HG02798 (cell line): ENCODE measurements around the gene NKAPD1.
"Not testable (repeated sequence)": the region's sequence is repeated elsewhere in the genome, so short reads cannot be mapped to it uniquely, and the experiment has no call there.

Source experiments
- ATAC-seq: cut with Tn5 transposase; IDR thresholded peaks from one replicate; pipeline ENCODE4 v1.9.1; 2021; ENCODE audit warnings: mild to moderate bottlenecking; ENCODE audit not compliant: unreplicated experiment, poor library complexity

Gene NKAPD1

DNA sequence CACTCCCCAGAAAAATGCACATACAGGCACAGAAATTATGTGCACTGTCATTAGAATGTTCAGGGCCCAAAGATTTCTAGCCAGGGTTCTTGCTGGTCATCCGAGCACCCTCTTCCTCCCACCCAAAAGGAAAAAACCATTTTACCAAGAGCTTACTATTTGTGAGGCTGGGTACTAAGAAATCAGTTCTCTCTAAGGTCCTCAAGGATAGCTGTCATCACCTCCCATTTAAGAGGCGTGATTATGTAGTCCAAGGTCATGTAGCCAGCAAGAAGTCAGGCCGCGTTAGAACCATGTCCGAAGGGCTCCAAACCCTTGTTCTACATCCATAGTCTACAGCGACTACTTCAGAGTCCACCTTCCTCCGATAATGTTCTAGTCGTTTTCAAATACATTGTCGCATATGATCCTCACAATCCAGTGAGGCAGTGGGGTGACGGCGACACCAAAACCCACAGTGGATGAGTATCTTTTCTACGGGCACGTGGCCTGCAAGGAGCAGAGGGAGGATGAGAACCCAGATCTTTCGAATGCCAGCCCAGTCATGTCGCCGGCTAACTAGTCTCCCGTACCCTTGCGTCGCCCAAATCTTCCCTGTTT, 11.8 kb downstream of the NKAPD1 start:
- peak; percentile 32 for ATAC-seq

DNA sequence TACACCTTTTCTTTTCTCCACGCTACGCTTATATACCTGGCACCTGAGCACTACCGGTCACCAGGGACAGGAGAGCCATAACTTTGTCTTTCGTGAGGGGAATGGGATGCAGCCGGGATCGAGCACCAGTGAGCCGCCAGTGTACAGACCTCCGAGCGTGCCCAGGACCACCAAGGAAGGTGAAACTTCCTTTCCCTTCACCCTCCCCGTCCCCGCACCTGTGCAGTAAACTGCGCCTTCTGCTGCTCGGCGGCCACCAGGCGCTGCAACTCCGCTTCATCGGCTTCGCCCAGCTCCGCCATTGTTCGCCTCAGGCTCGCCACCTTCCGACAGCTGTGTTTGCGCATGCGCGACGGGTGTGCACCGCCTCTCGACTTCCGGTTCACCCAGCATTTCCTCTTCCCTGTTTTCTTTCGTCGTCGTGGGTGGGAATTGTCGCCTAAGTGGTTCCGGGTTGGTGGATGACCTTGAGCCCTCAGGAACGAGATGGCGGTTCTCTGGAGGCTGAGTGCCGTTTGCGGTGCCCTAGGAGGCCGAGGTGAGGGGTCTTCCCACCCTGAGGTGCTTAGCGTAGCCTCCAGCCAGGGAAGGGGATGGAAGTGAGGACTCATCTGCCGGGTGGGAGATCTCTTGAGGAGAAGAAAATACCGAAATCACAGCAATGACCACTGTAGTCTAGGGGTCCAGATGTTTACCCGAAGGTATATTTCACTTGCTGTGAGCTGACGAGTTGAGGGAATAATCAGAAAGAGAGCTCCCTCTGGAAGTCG, 12.5 kb downstream of the NKAPD1 start, which contains the start of the genes SDHD and TIMM8B:
SDHD (plus strand) TSS at position 452 of the 770 bp plus-strand sequence; CDS start at position 487, 35 bp downstream.
TIMM8B (minus strand) TSS at position 335 of the 770 bp plus-strand sequence; CDS start at position 302, 33 bp downstream.
- ATAC-seq, result peak; percentile 95

DNA sequence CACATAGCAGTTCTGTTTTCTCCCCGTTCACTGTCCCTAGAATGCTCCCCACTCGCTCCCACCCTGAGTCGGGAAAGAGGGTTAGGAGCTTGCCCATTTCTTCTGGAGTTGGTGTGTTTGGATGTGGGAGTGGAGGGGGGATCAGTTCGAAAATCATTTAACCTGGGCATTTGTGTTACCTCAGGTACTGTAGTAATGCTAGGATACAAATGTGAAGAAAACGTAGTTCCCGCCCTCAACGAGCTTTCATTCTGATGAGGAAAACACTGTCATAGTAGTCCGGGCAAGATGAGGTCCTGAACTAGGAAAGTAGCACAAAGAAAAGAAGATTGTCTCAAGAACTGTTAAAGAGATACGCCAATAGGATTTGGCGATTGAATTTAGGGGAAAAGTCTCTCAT, 13.1 kb downstream of the NKAPD1 start:
- ATAC-seq, result no peak

DNA sequence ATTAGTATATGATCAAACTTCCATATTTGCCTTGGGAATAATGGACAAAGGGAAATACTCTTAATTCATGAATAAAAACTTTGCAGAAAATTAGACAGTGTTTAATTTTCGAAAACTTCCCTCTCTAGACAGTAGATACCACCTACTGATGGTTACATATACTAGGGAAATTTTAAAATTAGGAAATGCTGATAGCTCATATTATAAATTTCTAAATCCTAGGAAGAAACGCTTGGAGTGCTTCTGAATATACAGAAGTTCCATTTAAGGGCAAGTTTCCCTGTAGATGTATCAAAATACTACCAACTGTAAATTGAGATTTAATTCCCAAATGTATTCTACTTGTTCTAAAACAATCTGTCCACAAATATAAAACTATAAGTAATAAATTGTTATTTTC, 21.2 kb downstream of the NKAPD1 start:
- ATAC-seq, result not testable (repeated sequence)

DNA sequence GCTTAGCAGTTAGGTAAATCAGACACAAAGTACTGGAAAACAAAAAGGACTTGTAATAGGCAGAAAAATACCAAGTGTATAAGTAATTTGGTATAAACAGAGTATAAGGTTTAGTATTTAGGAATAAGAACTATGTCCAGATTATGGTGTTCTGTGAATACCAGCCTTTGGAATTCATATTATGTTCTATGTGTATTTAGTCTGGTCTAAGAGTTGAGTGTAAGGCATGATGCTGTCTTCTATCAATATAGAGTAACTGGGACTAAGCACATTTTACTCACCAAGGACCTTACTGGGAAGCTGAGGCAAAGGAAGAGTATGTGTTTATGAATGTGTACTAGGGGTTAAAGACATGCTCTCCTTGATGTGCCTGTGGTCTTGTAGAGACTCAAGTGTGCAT, 22.1 kb downstream of the NKAPD1 start:
- no peak for ATAC-seq

DNA sequence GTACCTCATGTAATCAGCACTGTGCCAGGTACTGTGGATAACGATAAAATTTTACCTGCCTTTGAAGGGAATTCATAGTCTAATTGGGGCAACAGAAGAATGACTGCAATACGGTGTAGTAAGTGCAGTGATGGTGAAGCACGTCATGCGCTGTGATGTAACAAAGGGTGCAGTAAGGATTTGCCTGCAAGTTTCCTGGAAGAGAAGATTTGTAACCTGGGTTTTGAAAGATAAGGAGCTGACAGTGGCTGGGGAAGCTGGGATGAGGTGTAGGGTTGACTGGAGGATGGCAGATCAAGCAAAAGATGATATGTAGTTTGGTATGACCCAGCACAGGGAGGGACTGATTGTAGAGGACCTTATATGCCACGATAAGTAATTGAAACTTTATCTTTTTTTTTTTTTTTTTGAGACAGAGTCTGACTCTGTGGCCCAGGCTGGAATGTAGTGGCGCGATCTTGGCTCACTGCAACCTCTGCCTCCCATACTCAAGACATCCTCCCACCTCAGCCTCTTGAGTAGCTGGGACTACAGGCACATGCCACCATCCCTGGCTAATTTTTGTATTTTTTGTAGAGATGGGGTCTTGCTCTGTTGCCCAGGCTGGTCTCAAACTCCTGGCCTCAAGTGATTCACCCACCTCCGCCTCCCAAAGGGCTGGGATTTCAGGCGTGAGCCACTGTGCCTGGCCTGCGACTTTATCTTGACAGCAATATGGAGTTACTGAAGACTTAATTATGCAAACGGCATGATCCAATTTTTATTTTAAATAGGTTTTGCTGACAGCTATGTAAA, 23.8 kb downstream of the NKAPD1 start:
- ATAC-seq, result no peak

DNA sequence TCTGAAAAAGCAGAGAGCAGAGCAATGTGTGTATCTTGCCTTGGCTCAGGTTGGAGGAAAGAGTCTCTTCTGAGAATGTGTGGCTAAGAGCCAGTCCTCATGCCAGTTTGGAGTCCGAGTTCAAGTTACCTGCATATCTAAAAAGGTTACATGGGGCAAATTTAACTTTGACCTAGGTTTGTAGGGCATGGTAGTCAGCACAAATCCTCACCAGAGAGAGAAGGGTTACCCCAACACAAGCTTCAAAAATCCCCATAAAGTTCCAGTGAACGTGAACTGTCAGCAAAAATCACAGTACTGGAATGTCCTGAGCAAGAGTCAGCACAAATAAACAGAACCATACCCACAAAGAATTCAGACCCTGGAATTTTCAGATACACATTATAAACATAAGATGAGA, 26.4 kb downstream of the NKAPD1 start:
- no peak for ATAC-seq

DNA sequence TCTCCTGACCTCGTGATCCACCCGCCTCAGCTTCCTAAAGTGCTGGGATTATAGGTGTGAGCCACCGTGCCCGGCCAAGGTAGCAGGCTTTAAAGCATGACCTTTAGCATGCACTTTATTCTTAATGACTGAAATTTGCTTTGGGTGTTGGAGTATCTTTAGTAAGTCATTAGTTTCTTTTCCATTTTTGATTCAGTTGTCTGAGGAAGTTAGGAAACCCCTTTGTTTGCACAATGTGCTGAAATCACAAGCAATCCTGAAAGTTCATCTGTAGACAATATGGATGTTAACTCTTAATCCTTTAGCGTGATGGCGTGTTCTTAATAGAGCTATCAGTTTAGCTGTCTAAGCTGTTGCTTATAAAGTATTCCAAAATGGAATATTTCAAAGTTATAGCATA, 29.3 kb downstream of the NKAPD1 start:
- no peak for ATAC-seq

DNA sequence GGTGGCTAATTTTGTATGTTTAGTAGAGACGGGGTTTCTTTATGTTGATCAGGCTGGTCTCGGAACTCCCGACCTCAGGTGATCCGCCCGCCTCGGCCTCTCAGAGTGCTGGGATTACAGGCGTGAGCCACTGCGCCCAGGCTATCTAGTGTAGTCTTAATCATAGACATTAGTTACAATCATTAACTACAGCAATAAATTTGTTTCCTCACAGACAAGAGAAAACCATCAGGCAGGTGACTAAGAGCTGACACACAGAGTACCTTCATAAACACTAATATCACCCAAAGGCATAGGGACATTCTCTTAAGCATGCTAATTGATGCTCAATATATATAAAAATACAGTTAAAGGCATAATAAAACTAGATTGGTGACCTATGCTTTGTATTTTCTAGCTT, 32.0 kb downstream of the NKAPD1 start:
- ATAC-seq, result no peak

DNA sequence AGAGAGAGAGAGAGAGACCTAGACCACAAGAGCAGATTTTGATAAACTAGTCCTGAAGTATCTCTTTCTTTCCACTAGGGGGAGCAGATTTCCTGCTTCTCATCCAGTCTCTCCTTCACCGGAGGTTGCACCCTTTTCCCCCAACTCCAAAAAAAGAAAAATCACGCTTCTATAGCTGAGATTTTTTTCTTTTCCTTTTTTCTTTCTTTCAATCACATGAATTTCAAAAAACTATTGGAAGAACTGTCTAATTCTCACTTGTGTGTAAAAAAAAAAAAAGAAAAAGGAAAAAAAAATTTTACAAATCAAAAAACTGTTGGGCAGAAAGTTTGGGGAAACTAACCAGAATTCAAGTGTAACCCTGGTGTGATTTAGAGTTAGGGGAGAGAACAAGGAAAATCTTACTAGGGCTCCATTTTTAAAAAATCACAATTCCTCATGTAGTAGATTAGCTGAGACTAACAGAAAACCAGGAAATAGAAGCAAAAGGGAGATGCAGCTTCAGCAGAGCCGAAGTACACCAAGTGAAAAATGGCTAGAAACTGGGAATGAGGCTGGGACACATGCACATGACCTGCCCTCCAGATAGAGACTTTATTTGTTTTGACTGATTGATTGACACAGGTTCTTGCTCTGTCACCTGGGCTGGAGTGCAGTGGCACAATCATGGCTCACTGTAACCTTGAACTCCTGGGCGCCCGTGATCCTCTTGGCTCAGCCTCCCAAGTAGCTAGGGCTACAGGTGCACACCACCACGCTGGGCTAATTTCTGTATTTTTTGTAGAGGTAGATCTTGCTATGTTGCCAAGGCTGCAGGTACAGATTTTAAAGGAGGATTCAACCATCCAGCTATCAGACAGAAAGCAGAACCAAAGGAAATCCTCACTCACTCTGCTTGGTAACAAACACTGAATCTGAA, 39.7 kb downstream of the NKAPD1 start:
- ATAC-seq, result peak; percentile 60

DNA sequence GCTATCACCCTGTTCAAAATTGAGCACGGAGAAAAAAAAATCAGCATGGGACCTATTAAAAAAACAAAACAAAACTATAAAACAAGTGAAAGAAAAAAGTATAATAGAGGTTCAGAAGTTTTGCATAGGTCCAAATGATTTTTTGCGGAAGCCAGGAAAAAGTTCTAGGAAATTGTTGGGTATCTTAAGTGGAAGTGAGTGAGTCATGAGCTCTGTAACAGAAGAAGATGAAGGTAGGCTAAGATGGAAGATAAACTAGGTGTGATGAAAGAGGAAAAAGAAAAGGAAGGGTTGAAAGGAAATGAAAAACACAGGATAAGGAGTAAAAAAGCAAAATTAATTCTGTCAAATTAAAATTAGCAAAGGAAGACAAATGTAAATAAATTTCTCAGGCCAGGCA, 40.4 kb downstream of the NKAPD1 start:
- no peak for ATAC-seq

DNA sequence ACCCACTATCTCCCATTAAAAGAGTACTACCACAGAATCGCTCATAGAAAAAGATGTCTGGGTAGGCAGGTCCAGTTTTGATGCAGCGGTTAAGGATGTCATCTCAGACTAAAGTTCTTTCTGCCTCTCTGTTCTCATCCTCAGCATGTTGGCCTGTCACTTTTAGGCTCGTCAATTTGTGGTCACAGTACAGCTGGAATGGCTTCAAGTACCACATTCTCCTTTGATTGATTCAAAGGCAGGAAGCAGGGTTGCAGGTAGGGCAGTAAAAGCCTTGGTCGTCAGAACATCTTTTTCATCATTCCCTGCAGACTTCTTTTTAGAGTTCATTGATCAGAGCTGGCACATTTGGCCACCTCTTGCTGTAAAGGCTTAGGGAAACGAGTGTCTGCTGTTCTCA, 41.3 kb downstream of the NKAPD1 start:
- ATAC-seq, result no peak

DNA sequence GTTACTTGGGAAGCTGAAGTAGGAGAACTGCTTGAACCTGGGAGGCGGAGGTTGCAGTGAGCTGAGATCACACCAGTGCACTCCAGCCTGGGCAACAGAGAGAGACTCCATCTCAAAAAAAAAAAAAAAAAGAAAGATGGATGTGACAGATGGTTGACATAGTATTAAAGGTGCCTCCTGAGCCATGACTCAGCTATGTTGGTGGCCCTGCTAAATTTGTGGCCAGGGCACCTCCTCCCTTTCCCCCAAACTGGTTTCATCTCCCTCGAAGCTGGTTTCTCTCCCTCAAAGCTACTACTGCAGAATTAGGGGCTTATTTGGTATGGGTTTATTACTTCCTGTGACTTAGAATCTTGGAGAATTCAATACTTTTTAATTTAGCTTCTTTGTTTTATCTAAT, 44.1 kb downstream of the NKAPD1 start:
- no peak for ATAC-seq

DNA sequence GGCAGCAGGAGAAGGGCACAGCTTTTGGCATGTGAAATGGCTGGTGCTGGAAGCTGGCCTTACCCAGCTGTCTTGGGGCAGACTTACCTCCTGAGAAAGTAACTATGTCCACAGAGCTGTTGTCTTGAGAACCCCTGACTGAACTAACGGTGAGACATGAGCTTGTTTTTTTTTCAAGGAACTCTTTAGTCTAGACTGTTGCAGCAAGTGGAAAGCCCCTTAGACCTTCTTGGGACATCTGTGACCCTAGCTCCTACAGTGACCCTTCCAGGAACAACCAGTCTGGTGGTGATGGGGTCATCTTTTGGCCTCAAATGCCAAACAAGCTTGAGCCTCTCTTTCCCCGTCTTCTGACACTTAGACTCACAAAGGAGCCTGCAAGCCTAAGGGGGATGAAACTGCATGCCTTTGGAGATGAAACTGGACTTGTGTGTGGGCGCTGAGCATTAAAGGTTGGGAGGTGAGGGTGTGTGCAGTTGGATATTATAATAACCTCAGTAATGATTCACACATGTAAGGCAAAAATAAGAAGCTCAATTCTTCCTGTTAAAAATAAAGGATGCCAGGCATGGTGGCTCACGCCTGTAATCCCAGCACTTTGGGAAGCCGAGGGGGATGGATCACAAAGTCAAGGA, 48.0 kb downstream of the NKAPD1 start:
- no peak for ATAC-seq

DNA sequence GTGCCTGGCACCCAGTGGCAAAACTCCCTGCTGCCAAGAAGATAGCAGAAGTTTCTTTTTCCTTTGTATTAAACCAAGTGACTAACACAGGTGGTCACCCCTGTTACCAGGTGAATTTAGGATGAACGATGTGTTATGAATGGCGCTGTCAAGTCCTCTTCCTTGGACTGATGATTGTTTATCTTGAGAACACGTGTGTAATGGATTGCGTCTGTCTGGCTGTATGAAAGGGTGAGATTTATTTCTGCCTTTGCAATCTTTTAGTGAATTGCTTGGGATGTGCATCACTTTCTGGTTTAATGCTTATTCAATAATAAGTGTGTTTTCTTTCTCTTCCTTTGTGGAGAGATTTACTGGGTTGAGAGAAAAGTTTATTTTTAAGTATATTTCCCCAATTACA, 49.0 kb downstream of the NKAPD1 start:
- ATAC-seq, result no peak

DNA sequence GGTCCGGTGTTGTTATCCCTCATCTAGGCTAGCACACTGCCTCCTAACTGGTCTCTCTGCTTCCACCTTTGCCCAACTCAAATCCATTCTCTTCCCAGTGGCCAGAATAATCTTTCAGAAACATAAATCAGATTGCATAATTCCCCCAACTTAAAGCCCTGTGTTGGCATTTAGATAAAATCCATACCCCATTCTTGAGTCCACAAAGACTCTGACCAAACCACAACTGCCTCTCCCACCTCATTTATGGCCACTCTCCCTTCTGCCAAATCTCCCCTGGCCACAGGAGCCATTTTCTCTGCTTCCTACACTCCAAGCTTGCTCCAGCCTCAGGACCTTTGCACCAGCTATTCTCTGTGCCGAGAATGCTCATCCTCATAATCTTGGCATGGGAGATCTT, 53.0 kb downstream of the NKAPD1 start:
- no peak for ATAC-seq

DNA sequence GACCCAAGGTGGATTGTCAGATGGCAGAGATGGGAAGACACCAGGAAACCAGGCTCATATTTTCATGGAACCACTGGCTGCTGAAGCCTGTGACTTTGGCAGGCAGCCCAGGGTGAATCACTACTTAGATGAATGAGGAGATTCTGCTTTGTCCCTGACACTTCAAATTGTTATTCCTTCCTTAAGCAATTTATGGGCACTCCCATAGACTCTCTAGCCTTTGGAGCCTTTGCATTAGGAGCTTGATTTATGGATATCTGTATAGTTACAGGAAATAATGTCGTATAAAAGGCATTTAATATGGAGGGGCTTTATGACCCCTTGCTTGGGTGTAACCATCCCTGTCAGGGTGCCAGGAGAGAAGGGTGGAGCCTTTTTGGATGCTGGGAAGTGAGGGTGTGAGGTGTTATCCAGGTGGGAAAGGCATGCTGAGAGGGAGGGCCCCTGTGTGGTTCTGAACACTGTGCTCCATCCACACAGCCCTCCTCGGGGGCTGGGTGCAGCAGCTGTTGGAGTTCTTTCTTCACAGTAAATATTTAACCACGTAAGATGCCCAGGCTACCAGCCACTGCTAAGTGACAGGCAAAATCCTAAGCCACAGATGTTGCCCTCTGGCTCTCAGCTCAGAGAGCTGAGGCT, 54.5 kb downstream of the NKAPD1 start:
- no peak for ATAC-seq

DNA sequence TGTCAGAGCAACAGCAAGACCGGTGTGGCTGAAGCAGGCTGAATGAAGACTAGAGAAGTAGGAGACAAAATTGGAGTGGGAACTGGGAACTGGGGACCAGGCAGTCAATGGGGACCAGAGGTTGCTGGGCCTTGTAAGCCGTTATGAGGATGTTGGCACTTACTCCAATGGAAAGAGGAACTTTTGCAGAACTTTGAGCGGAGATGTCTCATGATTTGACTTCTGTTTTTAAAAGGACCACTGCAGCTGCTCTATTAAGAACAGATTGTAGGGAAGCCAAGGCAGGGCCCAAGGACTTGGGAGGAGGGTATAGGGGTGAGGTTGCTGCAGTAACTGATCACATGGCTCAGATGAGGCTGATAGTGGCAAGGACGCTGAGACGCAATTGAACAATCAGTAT, 55.6 kb downstream of the NKAPD1 start:
- ATAC-seq, result no peak

DNA sequence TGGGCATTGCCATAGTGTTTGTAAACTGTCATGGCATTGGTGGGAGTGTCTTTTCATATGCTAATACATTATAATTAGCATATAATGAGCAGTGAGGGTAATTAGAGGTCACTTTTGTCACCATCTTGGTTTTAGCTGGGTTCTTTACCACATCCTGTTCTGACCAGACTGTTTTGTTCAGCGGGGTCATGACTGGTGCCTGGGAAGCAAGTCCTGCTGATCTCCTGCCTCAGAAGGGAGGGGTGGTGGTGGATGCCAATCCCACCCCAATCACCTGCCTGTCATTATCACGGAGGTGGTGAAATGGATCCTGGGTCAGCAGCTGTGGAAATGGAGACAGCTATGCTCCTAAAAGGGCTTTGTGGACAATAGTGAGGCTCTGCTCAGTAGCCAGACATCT, 58.6 kb downstream of the NKAPD1 start:
- no peak for ATAC-seq
